ENCODE measurements around the gene RUSC1.
A peak's percentile ranks its signal among the peaks of the same experiment; 100 is the strongest.
"Not testable (repeated sequence)": the region's sequence is repeated elsewhere in the genome, so short reads cannot be mapped to it uniquely, and the experiment has no call there.

The RUSC1 gene, protein sequence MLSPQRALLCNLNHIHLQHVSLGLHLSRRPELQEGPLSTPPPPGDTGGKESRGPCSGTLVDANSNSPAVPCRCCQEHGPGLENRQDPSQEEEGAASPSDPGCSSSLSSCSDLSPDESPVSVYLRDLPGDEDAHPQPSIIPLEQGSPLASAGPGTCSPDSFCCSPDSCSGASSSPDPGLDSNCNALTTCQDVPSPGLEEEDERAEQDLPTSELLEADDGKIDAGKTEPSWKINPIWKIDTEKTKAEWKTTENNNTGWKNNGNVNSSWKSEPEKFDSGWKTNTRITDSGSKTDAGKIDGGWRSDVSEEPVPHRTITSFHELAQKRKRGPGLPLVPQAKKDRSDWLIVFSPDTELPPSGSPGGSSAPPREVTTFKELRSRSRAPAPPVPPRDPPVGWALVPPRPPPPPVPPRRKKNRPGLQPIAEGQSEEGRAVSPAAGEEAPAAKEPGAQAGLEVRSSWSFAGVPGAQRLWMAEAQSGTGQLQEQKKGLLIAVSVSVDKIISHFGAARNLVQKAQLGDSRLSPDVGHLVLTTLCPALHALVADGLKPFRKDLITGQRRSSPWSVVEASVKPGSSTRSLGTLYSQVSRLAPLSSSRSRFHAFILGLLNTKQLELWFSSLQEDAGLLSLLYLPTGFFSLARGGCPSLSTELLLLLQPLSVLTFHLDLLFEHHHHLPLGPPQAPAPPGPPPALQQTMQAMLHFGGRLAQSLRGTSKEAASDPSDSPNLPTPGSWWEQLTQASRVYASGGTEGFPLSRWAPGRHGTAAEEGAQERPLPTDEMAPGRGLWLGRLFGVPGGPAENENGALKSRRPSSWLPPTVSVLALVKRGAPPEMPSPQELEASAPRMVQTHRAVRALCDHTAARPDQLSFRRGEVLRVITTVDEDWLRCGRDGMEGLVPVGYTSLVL

GRCh38 chr1:155320661-155321617 is at the start of gene RUSC1:
Gene RUSC1, plus strand, starts transcription at chr1:155320894. Its CDS starts 880 bp downstream, at chr1:155321774.
- DNase-seq = peak; percentile 45

DNA sequence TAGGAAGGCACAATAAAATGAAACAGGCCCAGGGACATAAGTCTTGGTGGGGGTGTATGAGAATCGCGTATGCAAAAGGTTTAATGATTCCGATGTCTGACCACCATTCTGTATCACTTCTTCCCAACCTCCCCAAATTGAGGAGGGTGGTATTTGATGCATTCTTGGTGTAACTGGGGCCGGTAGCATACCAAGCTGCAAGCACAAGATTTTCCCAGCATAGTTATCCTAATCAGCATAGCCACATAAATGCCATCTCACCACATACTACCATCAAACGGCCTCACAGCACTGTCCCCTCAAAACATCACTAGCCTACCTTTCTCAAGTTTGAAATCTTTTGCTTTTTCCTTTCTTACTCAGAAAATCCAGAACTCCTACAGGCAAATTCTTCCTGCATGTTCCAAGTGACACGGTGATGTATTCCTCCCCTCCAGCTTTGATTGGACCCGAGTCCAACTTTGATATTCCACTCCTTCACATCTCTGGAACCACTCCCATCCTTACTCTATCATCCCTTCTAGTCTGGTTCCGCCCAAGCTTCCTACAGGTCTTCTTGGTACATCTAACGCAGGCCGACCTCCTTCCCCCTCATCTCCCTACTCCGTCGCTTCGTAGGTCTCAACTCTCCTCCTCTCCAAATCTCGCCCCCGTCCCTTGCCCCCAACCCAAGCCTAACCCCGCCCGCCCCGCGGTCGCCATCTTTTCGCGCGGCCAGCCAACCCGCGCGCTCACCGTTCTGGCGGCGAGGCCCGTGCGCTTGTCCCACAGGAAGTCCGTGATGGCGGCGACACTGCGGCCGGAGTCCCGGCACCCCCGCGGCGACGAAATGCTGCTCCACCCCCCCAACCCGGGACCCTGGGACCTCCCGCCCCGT is 48.0 kb upstream of the RUSC1 start:
- peak; percentile 77 for DNase-seq

- DNase-seq = peak; percentile 94
Measured at GRCh38 chr1:155273343-155274245, 47.1 kb upstream of the RUSC1 start, which contains the start of gene CLK2. Gene CLK2, minus strand, starts transcription at chr1:155273504. Its CDS starts 2,527 bp downstream, at chr1:155270977.

DNA sequence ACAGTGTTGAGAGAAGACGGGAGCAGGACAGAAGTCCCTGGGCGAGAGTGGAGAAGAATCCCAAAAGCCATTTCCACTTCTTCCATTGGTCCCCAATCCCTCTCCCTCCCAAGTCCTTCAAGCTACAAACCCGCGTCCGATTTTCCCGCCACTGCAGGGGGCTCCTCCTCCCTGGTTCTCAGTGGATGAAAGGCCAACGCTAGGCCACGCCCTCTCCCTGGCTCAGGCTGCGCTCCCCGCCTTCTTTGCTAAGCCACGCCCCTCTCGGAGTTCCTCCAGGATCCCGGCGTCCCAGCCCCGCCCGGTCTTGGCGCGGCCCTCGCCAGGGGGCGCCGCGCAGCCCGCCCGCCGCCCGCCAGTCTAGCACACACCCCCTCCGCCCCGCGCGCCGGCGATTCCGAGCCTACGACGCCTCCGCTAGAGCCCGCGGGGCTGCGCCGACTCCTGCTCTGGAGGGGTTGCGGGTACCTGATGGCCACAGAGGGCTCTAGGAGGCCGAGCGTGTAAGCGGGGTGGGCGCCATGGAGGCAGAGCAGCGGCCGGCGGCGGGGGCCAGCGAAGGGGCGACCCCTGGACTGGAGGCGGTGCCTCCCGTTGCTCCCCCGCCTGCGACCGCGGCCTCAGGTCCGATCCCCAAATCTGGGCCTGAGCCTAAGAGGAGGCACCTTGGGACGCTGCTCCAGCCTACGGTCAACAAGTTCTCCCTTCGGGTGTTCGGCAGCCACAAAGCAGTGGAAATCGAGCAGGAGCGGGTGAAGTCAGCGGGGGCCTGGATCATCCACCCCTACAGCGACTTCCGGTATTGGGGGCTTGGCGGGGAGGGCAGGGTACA is 43.4 kb upstream of the RUSC1 start, which contains the start of gene HCN3:
TSS of gene HCN3 (plus strand) at position 394 of the 832 bp plus-strand sequence. CDS start at position 522, 128 bp downstream.
- peak; percentile 97 for DNase-seq

- DNase-seq = peak; percentile 79
Measured at GRCh38 chr1:155277902-155278688, 42.6 kb upstream of the RUSC1 start.

- no peak for DNase-seq
Measured at GRCh38 chr1:155278689-155279160, 42.0 kb upstream of the RUSC1 start.

DNA sequence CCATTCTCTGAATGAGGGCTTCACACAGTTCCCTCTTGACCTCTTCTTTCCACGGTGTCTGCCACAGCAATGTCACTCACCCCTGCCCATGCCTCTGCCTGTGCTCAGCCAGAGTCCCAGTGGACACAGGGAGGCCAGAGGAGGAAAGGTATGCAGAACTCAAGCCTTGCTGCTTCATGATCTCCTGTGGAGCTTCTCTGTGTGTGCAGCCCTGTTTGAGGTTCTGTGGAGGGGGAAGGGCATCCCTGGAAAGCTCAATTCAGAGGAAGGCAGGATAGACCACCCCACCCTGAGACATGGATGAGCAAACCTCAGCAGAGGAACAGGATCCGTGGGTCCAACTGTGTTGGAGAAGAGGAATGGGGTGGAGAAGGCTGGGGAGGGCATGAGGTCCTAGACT is 41.4 kb upstream of the RUSC1 start:
- DNase-seq = no peak

DNA sequence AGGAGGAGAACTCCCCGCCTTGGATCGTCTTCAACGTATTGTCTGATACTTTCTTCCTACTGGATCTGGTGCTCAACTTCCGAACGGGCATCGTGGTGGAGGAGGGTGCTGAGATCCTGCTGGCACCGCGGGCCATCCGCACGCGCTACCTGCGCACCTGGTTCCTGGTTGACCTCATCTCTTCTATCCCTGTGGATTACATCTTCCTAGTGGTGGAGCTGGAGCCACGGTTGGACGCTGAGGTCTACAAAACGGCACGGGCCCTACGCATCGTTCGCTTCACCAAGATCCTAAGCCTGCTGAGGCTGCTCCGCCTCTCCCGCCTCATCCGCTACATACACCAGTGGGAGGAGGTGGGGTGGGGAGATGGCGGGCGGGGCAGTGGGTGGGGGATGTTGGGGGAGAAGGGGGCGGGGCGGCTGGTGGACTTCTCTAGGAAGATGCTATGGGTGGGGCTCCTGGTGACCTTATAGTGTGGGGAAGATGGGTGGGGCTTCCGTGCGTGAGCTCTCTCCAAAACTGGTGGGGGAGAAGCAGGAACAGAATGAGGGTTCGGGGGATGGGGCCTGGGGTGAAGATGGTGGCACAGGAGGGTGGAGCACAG is 38.1 kb upstream of the RUSC1 start:
- no peak for DNase-seq

DNA sequence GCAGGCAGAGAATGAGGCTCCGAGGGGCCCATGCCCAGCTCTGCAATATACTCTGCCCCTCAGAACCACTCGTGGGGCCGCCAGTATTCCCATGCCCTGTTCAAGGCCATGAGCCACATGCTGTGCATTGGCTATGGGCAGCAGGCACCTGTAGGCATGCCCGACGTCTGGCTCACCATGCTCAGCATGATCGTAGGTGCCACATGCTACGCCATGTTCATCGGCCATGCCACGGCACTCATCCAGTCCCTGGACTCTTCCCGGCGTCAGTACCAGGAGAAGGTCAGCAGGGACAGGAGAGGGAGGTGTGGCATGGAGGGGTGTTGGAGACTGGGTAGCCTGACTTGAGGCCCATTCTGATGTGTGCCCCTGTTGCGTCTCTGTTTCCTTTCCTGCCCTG is 36.2 kb upstream of the RUSC1 start:
- DNase-seq = no peak

GRCh38 chr1:155285063-155285462 is 35.6 kb upstream of the RUSC1 start:
- DNase-seq = no peak

- no peak for DNase-seq
Measured at GRCh38 chr1:155285631-155286044, 35.1 kb upstream of the RUSC1 start.

- DNase-seq = no peak
Measured at GRCh38 chr1:155286544-155286943, 34.1 kb upstream of the RUSC1 start.

DNA sequence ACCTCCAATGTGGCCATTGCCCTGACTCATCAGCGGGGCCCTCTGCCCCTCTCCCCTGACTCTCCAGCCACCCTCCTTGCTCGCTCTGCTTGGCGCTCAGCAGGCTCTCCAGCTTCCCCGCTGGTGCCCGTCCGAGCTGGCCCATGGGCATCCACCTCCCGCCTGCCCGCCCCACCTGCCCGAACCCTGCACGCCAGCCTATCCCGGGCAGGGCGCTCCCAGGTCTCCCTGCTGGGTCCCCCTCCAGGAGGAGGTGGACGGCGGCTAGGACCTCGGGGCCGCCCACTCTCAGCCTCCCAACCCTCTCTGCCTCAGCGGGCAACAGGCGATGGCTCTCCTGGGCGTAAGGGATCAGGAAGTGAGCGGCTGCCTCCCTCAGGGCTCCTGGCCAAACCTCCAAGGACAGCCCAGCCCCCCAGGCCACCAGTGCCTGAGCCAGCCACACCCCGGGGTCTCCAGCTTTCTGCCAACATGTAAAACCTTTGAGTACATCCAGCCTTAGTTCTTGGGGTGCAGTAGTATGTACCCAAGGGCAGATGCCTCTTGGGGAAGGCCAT is 32.6 kb upstream of the RUSC1 start:
- DNase-seq = no peak

- DNase-seq = not testable (repeated sequence)
Measured at GRCh38 chr1:155291006-155291405, 29.7 kb upstream of the RUSC1 start.

GRCh38 chr1:155293086-155293749 is 27.5 kb upstream of the RUSC1 start:
- DNase-seq = no peak

DNA sequence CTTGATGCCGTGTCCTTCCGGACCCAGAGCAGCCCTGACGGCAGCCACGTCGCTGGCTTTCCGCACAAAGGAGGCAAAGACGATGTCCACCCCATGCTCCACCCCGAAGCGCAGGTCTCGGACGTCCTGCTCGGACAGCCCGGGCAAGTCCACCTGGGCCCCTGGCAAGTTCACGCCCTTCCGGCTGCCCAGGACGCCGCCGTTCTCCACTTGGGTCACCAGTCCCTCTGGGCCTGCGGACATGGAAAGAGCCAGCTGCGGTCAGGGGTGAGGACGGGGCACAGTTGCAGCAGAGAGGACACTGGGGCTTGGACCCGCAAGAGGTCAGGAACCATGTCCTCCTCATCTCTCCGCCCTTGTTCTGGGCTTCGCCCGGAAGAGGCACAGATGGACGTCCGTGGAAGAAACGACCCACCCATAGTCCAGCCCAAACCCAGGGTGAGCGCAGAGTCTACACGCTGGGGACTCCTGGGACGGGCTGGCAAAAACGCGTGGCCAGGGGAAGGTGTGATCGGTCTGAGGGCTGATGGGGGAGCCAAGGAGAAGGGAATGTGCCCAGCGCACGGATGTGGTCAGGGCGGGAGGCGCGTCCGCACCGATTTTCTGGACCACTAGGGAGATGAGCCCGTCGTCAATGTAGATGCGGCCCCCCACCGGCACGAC is 26.0 kb upstream of the RUSC1 start:
- DNase-seq = no peak
